Activated CD4-positive, alpha-beta memory T cell treated with anti-CD3 and anti-CD28 coated beads, Interleukin-2, amount 10 ng/mL, durations not matched to agents 7 days and 5 days (primary cell): Measurements from ENCODE around the gene OSCAR. TPM values are rescaled to one million over a fixed set of nuclear protein-coding genes. Genes with fewer than 3 reads are reported as not detected.

Experiments
- CTCF ChIA-PET: fragments of 350-600 bp; sonication (Branson Sonifier 250); formaldehyde crosslinking; loops from one replicate; lab custom pipeline; 2021; ENCODE audit warnings: antibody characterized with exemption, inconsistent platforms; lab: Charles Lee
- POLR2A ChIA-PET: fragments of 350-600 bp; sonication (Branson Sonifier 250); formaldehyde crosslinking; loops from one replicate; lab custom pipeline; 2021; ENCODE audit warnings: antibody characterized with exemption; lab: Charles Lee
- DNase-seq: peaks from one replicate; pipeline ENCODE4 v3.0.0-alpha.2; 2020
- H3K27ac Mint-ChIP-seq: one replicate; pipeline ENCODE4 v1.8.0; 2021; ENCODE audit warnings: mild to moderate bottlenecking, mixed read lengths
- H3K27me3 Mint-ChIP-seq: one replicate; pipeline ENCODE4 v1.8.0; 2021; ENCODE audit warnings: mixed read lengths
- H3K36me3 Mint-ChIP-seq: one replicate; pipeline ENCODE4 v1.8.0; 2021; ENCODE audit warnings: low read depth, mixed read lengths
- H3K4me1 Mint-ChIP-seq: one replicate; pipeline ENCODE4 v1.8.0; 2021; ENCODE audit warnings: mixed read lengths
- H3K4me3 Mint-ChIP-seq: one replicate; pipeline ENCODE4 v1.8.0; 2021; ENCODE audit warnings: mild to moderate bottlenecking, mixed read lengths
- H3K9me3 Mint-ChIP-seq: one replicate; pipeline ENCODE4 v1.8.0; 2021; ENCODE audit warnings: mixed read lengths
- total RNA-seq, 2 experiments: library from RNA; stranded (reverse); gene quantifications; one replicate each; pipeline ENCODE4 v1.2.3, GENCODE V29; 2021

OSCAR gene
- total RNA-seq, 2 experiments from 2014 or later, result 0.40 TPM; not detected in 1

GRCh38 chr19:54063350-54064116 is 37.1 kb downstream of the OSCAR start, which contains the start of gene VSTM1:
Gene VSTM1 (minus strand): TSS chr19:54063897. CDS start chr19:54063777, 120 bp downstream.
- H3K27ac Mint-ChIP-seq, result no peak within 1 kb of the TSS
- H3K27me3 Mint-ChIP-seq, result peaks cover 6% of the 10 kb centered on the region
- POLR2A ChIA-PET, result no interaction called here
- no peaks in the 10 kb centered on the region for H3K9me3 Mint-ChIP-seq
- CTCF ChIA-PET, result no interaction called here
- no peak for DNase-seq
- H3K4me3 Mint-ChIP-seq, result no peak within 1 kb of the TSS
- no peaks in the 10 kb centered on the region for H3K36me3 Mint-ChIP-seq
- H3K4me1 Mint-ChIP-seq, result no peaks in the 10 kb centered on the region

GRCh38 chr19:54062643-54063042 is 38.0 kb downstream of the OSCAR start:
- Mint-ChIP-seq H3K9me3 (no peaks in the 10 kb centered on the region), H3K4me1 (no peaks in the 10 kb centered on the region), H3K4me3 (no peak overlapping the region), H3K36me3 (no peaks in the 10 kb centered on the region), H3K27me3 (peaks cover 6% of the 10 kb centered on the region), H3K27ac (no peak overlapping the region)
- CTCF ChIA-PET, result no interaction called here
- POLR2A ChIA-PET, result no interaction called here
- no peak for DNase-seq

DNA sequence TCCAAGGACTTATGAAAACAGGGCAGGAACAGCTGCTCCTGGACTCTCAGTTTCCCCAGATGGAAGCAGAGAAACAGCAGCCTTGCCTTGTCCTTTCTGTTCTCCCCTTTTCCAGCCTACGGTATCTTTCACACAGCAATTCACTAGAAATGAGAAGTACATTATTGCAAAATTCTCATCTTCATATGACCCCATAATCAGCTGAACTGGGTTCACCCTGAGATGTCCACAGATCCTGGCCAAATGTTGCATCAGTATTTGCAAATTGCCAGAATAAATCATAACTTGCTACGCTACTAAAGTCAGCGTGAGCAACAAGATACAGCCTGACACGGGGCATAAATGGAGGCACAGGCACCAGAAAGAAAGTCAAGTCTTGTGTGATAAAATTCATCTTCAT is 53.0 kb downstream of the OSCAR start:
- H3K4me1 Mint-ChIP-seq, result no peaks in the 10 kb centered on the region
- POLR2A ChIA-PET, result no interaction called here
- no peak overlapping the region for H3K27ac Mint-ChIP-seq
- H3K27me3 Mint-ChIP-seq, result no peaks in the 10 kb centered on the region
- DNase-seq, result no peak
- H3K36me3 Mint-ChIP-seq, result no peaks in the 10 kb centered on the region
- H3K9me3 Mint-ChIP-seq, result no peaks in the 10 kb centered on the region
- no peak overlapping the region for H3K4me3 Mint-ChIP-seq
- CTCF ChIA-PET, result no interaction called here

- no peaks in the 10 kb centered on the region for H3K4me1 Mint-ChIP-seq
- no peak for DNase-seq
- H3K36me3 Mint-ChIP-seq, result no peaks in the 10 kb centered on the region
- no peaks in the 10 kb centered on the region for H3K9me3 Mint-ChIP-seq
- ChIA-PET CTCF (interaction anchor here (1.0 kb wide), 1 partner anchor 16 kb away, joined by 3 read pairs; no protein-coding TSS in a partner anchor), POLR2A (no interaction called here)
- no peaks in the 10 kb centered on the region for H3K27me3 Mint-ChIP-seq
- H3K27ac Mint-ChIP-seq, result no peak overlapping the region
- no peak overlapping the region for H3K4me3 Mint-ChIP-seq
Measured at GRCh38 chr19:54045771-54046170, 54.8 kb downstream of the OSCAR start.

Other genes with a start within 250 kb of the OSCAR start
- 100 to 1,000 TPM; 109 TPM for gene MYADM, start 232.9 kb downstream of the OSCAR start, total RNA-seq
- gene PRKCG, start 218.6 kb downstream of the OSCAR start, total RNA-seq, result not detected
- gene CACNG7, start 191.5 kb downstream of the OSCAR start, total RNA-seq, result not detected
- gene CACNG8, start 137.9 kb downstream of the OSCAR start, total RNA-seq, result under 1 TPM in 1 of 2 experiments, not detected in 1; 0.05 TPM
- gene CACNG6, start 109.2 kb downstream of the OSCAR start, total RNA-seq, result not detected
- not detected for gene VSTM1, start 36.9 kb downstream of the OSCAR start, total RNA-seq
- gene TARM1, start 19.4 kb downstream of the OSCAR start, total RNA-seq, result not detected
- gene NDUFA3, start 2.1 kb upstream of the OSCAR start, total RNA-seq, result 100 to 1,000 TPM; 115 to 116 TPM
- gene TFPT, start 14.9 kb upstream of the OSCAR start, total RNA-seq, result 10 to 100 TPM; 44.4 to 47.1 TPM
- 10 to 100 TPM; 53.5 to 55.0 TPM for gene PRPF31, start 15.0 kb upstream of the OSCAR start, total RNA-seq
- gene CNOT3, start 37.0 kb upstream of the OSCAR start, total RNA-seq, result 10 to 100 TPM; 62.6 to 66.9 TPM
- gene LENG1, start 58.9 kb upstream of the OSCAR start, total RNA-seq, result 1 to 10 TPM; 8.3 to 9.2 TPM
- gene TMC4, start 72.4 kb upstream of the OSCAR start, total RNA-seq, result 1 to 10 TPM; 2.8 to 3.2 TPM
- 10 to 100 TPM; 90.8 to 93.4 TPM for gene MBOAT7, start 88.8 kb upstream of the OSCAR start, total RNA-seq
- gene TSEN34, start 90.5 kb upstream of the OSCAR start, total RNA-seq, result 10 to 100 TPM; 10.9 to 13.6 TPM
- gene RPS9, start 100.1 kb upstream of the OSCAR start, total RNA-seq, result 1,000 to 10,000 TPM; 1,045 to 1,051 TPM
- gene LILRB3, start 122.2 kb upstream of the OSCAR start, total RNA-seq, result 1 to 10 TPM; 5.3 to 5.8 TPM
- gene LILRA6, start 142.0 kb upstream of the OSCAR start, total RNA-seq, result under 1 TPM; 0.65 to 0.68 TPM
- not detected for gene LILRB5, start 156.5 kb upstream of the OSCAR start, total RNA-seq
- gene LILRB2, start 180.3 kb upstream of the OSCAR start, total RNA-seq, result not detected
- gene LILRA5, start 212.4 kb upstream of the OSCAR start, total RNA-seq, result not detected
- not detected for gene LILRA4, start 238.4 kb upstream of the OSCAR start, total RNA-seq